WTC11 (cell line): ENCODE measurements around the gene AAGAB. TPM values are rescaled to one million over a fixed set of nuclear protein-coding genes. Genes with fewer than 3 reads are reported as not detected.
A peak's percentile ranks its signal among the peaks of the same experiment; 100 is the strongest.

Experiments used
- ATAC-seq: fragments of 200-7000 bp; cut with Tn5 transposase; 2 replicates; pipeline ENCODE4 v1.10.0; 2021; ENCODE audit warnings: mild to moderate bottlenecking, moderate library complexity
- CTCF ChIA-PET: fragments of 300-600 bp; sonication (Branson Sonifier 250); formaldehyde crosslinking; loops from one replicate; lab custom pipeline; 2021; ENCODE audit warnings: antibody characterized with exemption; lab: Charles Lee
- POLR2A ChIA-PET: fragments of 350-600 bp; sonication (Branson Sonifier 250); formaldehyde crosslinking; loops from one replicate; lab custom pipeline; 2021; ENCODE audit warnings: antibody characterized with exemption; lab: Charles Lee
- DNase-seq: peaks from one replicate; pipeline ENCODE4 v3.0.0; 2021; ENCODE audit warnings: low spot score
- H3K27ac Mint-ChIP-seq: 2 replicates; pipeline ENCODE4 v1.8.0; 2021; ENCODE audit warnings: mixed read lengths
- H3K27me3 Mint-ChIP-seq: 2 replicates; pipeline ENCODE4 v1.8.0; 2021; ENCODE audit warnings: low read depth, mild to moderate bottlenecking, moderate library complexity, mixed read lengths
- H3K36me3 Mint-ChIP-seq: 2 replicates; pipeline ENCODE4 v1.8.0; 2021; ENCODE audit warnings: mixed read lengths
- H3K4me1 Mint-ChIP-seq: 2 replicates; pipeline ENCODE4 v1.8.0; 2022; ENCODE audit warnings: mixed read lengths
- H3K4me3 Mint-ChIP-seq: 2 replicates; pipeline ENCODE4 v1.8.0; 2021; ENCODE audit warnings: mild to moderate bottlenecking, moderate library complexity, mixed read lengths
- H3K9me3 Mint-ChIP-seq: 2 replicates; pipeline ENCODE4 v1.8.0; 2021; ENCODE audit warnings: mixed read lengths
- ATF1 ChIP-seq: sonication (generic); formaldehyde crosslinking; IDR thresholded peaks from 2 replicates; pipeline ENCODE4 v1.8.1; 2023; ENCODE audit warnings: mild to moderate bottlenecking, moderate library complexity, missing genetic modification reagents
- CREM ChIP-seq: sonication (generic); formaldehyde crosslinking; IDR thresholded peaks from 2 replicates; pipeline ENCODE4 v1.8.1; 2022; ENCODE audit warnings: mild to moderate bottlenecking, missing genetic modification reagents, moderate library complexity
- FOXK1 ChIP-seq: sonication (generic); formaldehyde crosslinking; IDR thresholded peaks from 2 replicates; pipeline ENCODE4 v1.8.0; 2022; ENCODE audit warnings: mild to moderate bottlenecking, moderate library complexity, missing genetic modification reagents
- FOXP1 ChIP-seq: sonication (generic); formaldehyde crosslinking; IDR thresholded peaks from 2 replicates; pipeline ENCODE4 v1.8.0; 2022; ENCODE audit warnings: missing genetic modification reagents, mild to moderate bottlenecking, moderate library complexity, borderline replicate concordance
- IRF1 ChIP-seq: sonication (generic); formaldehyde crosslinking; IDR thresholded peaks from 2 replicates; pipeline ENCODE4 v1.8.0; 2023; ENCODE audit warnings: missing genetic modification reagents
- IRF2 ChIP-seq: sonication (generic); formaldehyde crosslinking; IDR thresholded peaks from 2 replicates; pipeline ENCODE4 v1.8.0; 2022; ENCODE audit warnings: low read depth, missing genetic modification reagents, borderline replicate concordance
- JAZF1 ChIP-seq: fragments of 250-450 bp; sonication (Bioruptor Pico); IDR thresholded peaks from 2 replicates; pipeline ENCODE4 v1.9.0; 2021; ENCODE audit warnings: moderate library complexity, mild to moderate bottlenecking, inconsistent platforms
- NR1H2 ChIP-seq: sonication (generic); formaldehyde crosslinking; IDR thresholded peaks from 2 replicates; pipeline ENCODE4 v1.9.0; 2021; ENCODE audit warnings: mild to moderate bottlenecking, moderate library complexity, missing genetic modification reagents
- STAT6 ChIP-seq: sonication (generic); formaldehyde crosslinking; conservative IDR thresholded peaks from 2 replicates; pipeline ENCODE4 v1.8.1; 2023; ENCODE audit warnings: mild to moderate bottlenecking, low read depth, missing genetic modification reagents, moderate library complexity
- TCF7 ChIP-seq: sonication (generic); formaldehyde crosslinking; IDR thresholded peaks from 2 replicates; pipeline ENCODE4 v1.8.0; 2022; ENCODE audit warnings: mild to moderate bottlenecking, low read depth, missing genetic modification reagents, moderate library complexity
- ZNF281 ChIP-seq: sonication (generic); formaldehyde crosslinking; IDR thresholded peaks from 2 replicates; pipeline ENCODE4 v1.8.0; 2023; ENCODE audit warnings: mild to moderate bottlenecking, missing genetic modification reagents
- ZNF317 ChIP-seq: sonication (generic); formaldehyde crosslinking; IDR thresholded peaks from 2 replicates; pipeline ENCODE4 v1.8.1; 2023; ENCODE audit warnings: low read depth, mild to moderate bottlenecking, moderate library complexity, missing genetic modification reagents, borderline replicate concordance
- total RNA-seq: library from RNA; stranded (reverse); gene quantifications from 3 replicates; pipeline ENCODE4 v1.2.3, GENCODE V29; 2021
- TF ChIP-seq, protein P1 (sequence below): sonication (generic); formaldehyde crosslinking; IDR thresholded peaks from 2 replicates; pipeline ENCODE4 v1.8.1; 2023; ENCODE audit warnings: mild to moderate bottlenecking, missing genetic modification reagents
- TF ChIP-seq, protein P2 (sequence below): sonication (generic); formaldehyde crosslinking; IDR thresholded peaks from 2 replicates; pipeline ENCODE4 v1.8.1; 2022; ENCODE audit warnings: low read depth, missing genetic modification reagents, borderline replicate concordance
- TF ChIP-seq, protein P3 (sequence below): sonication (generic); formaldehyde crosslinking; IDR thresholded peaks from 2 replicates; pipeline ENCODE4 v1.8.0; 2022; ENCODE audit warnings: mild to moderate bottlenecking, missing genetic modification reagents
- TF ChIP-seq, protein P4 (sequence below): sonication (generic); formaldehyde crosslinking; IDR thresholded peaks from 2 replicates; pipeline ENCODE4 v1.8.1; 2023; ENCODE audit warnings: mild to moderate bottlenecking, missing genetic modification reagents, borderline replicate concordance

Gene AAGAB
- total RNA-seq, 1 experiment from 2014 or later = 41.7 TPM

- Mint-ChIP-seq H3K4me1 (no peaks in the 10 kb centered on the region), H3K9me3 (no peaks in the 10 kb centered on the region), H3K4me3 (no peak overlapping the region), H3K27ac (no peak overlapping the region), H3K36me3 (peaks cover 38% of the 10 kb centered on the region), H3K27me3 (no peaks in the 10 kb centered on the region)
- no peak for TF ChIP-seq TCF7
- no peak for TF ChIP-seq ZNF317 (CRISPR knock-in tag)
- TF ChIP-seq JAZF1 (CRISPR knock-in tag) = no peak
- no peak for TF ChIP-seq CREM (CRISPR knock-in tag)
- TF ChIP-seq ATF1 (CRISPR knock-in tag) = no peak
- TF ChIP-seq, protein P1, sequence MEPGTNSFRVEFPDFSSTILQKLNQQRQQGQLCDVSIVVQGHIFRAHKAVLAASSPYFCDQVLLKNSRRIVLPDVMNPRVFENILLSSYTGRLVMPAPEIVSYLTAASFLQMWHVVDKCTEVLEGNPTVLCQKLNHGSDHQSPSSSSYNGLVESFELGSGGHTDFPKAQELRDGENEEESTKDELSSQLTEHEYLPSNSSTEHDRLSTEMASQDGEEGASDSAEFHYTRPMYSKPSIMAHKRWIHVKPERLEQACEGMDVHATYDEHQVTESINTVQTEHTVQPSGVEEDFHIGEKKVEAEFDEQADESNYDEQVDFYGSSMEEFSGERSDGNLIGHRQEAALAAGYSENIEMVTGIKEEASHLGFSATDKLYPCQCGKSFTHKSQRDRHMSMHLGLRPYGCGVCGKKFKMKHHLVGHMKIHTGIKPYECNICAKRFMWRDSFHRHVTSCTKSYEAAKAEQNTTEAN (CRISPR knock-in tag) = no peak
- no peak for TF ChIP-seq FOXP1 (CRISPR knock-in tag)
- TF ChIP-seq, protein P2, sequence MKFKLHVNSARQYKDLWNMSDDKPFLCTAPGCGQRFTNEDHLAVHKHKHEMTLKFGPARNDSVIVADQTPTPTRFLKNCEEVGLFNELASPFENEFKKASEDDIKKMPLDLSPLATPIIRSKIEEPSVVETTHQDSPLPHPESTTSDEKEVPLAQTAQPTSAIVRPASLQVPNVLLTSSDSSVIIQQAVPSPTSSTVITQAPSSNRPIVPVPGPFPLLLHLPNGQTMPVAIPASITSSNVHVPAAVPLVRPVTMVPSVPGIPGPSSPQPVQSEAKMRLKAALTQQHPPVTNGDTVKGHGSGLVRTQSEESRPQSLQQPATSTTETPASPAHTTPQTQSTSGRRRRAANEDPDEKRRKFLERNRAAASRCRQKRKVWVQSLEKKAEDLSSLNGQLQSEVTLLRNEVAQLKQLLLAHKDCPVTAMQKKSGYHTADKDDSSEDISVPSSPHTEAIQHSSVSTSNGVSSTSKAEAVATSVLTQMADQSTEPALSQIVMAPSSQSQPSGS (CRISPR knock-in tag) = no peak
- ATAC-seq (no peak), DNase-seq (no peak)
- CTCF ChIA-PET = interaction anchor here (2.2 kb wide), 1 partner anchor 240 kb away, joined by 6 read pairs; no protein-coding TSS in a partner anchor
- POLR2A ChIA-PET = interaction anchor here (0.5 to 0.6 kb wide), 2 partner anchors 26 kb away, joined by 3 to 8 read pairs; no protein-coding TSS in a partner anchor
These were observed 68.2 kb downstream of the AAGAB start for GRCh38 chr15:67186226-67186649.

GRCh38 chr15:67185621-67186225 lies 68.7 kb downstream of the AAGAB start:
- Mint-ChIP-seq H3K36me3 (peaks cover 35% of the 10 kb centered on the region), H3K4me1 (no peaks in the 10 kb centered on the region), H3K4me3 (no peak overlapping the region), H3K9me3 (no peaks in the 10 kb centered on the region), H3K27ac (no peak overlapping the region), H3K27me3 (no peaks in the 10 kb centered on the region)
- DNase-seq (no peak), ATAC-seq (no peak)
- ChIA-PET POLR2A (no interaction called here), CTCF (interaction anchor here (2.2 kb wide), 1 partner anchor 239 kb away, joined by 6 read pairs; no protein-coding TSS in a partner anchor)
- TF ChIP-seq IRF2 (CRISPR knock-in tag) (no peak), IRF1 (no peak)
- TF ChIP-seq, protein P3, sequence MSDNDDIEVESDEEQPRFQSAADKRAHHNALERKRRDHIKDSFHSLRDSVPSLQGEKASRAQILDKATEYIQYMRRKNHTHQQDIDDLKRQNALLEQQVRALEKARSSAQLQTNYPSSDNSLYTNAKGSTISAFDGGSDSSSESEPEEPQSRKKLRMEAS (CRISPR knock-in tag) = no peak

GRCh38 chr15:67185051-67185450 lies 69.4 kb downstream of the AAGAB start:
- ChIA-PET POLR2A (no interaction called here), CTCF (no interaction called here)
- Mint-ChIP-seq H3K27ac (peak overlapping the region; percentile 39), H3K36me3 (peaks cover 35% of the 10 kb centered on the region), H3K9me3 (no peaks in the 10 kb centered on the region), H3K27me3 (no peaks in the 10 kb centered on the region), H3K4me1 (no peaks in the 10 kb centered on the region), H3K4me3 (no peak overlapping the region)
- ATAC-seq = no peak
- DNase-seq = no peak
- TF ChIP-seq, protein P4, sequence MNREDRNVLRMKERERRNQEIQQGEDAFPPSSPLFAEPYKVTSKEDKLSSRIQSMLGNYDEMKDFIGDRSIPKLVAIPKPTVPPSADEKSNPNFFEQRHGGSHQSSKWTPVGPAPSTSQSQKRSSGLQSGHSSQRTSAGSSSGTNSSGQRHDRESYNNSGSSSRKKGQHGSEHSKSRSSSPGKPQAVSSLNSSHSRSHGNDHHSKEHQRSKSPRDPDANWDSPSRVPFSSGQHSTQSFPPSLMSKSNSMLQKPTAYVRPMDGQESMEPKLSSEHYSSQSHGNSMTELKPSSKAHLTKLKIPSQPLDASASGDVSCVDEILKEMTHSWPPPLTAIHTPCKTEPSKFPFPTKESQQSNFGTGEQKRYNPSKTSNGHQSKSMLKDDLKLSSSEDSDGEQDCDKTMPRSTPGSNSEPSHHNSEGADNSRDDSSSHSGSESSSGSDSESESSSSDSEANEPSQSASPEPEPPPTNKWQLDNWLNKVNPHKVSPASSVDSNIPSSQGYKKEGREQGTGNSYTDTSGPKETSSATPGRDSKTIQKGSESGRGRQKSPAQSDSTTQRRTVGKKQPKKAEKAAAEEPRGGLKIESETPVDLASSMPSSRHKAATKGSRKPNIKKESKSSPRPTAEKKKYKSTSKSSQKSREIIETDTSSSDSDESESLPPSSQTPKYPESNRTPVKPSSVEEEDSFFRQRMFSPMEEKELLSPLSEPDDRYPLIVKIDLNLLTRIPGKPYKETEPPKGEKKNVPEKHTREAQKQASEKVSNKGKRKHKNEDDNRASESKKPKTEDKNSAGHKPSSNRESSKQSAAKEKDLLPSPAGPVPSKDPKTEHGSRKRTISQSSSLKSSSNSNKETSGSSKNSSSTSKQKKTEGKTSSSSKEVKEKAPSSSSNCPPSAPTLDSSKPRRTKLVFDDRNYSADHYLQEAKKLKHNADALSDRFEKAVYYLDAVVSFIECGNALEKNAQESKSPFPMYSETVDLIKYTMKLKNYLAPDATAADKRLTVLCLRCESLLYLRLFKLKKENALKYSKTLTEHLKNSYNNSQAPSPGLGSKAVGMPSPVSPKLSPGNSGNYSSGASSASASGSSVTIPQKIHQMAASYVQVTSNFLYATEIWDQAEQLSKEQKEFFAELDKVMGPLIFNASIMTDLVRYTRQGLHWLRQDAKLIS (CRISPR knock-in tag) = no peak
- TF ChIP-seq FOXK1 (no peak), IRF2 (CRISPR knock-in tag) (no peak), ZNF281 (CRISPR knock-in tag) (no peak), NR1H2 (CRISPR knock-in tag) (no peak), STAT6 (CRISPR knock-in tag) (no peak), IRF1 (no peak)
